Measurements from ENCODE around the gene CFAP57.

Gene CFAP57

DNA sequence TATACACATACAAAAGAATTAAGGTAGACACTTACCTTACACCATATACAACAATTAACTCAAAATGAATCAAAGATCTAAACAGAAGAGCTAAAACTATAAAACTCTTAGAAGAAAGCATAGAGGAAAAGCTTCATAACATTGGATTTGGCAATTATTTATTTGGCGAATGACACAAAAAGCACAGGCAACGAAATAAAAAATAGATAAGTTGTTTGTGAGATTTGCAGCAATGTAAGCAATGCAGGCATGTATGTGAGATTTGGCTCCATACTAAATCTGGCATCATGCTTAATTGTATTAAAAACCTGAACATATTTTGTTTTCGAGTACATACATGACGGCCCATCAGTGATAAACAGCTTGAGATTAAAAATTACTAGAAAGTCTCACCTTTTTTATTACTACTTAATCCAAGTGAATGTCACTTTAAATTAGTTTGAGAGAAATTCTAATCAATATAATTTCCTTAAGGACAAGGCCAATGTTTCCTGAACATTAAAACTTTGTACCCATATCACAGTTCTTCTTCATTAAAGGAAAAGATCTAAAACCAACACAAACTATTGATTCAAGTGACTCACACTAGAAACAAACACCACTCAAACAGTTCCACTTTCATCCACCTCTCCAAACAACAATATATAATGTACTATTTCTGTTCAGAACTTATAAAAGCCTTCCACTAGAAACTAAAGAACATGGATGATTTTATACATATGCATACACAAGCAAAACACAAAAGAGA, 74.5 kb downstream of the CFAP57 start:
- H3K4me1 ChIP-seq (ENCODE audit: control insufficient read depth, insufficient read depth, low read length), result no peaks in the 10 kb centered on the region
- H3K4me3 ChIP-seq (ENCODE audit: low read depth, low read length), result no peak overlapping the region
- H3K36me3 ChIP-seq (ENCODE audit: control insufficient read depth, insufficient read depth, low read length), result no peaks in the 10 kb centered on the region
- no peak overlapping the region for H3K9ac ChIP-seq (ENCODE audit: low read depth, low read length)
- H3K9me3 ChIP-seq (ENCODE audit: control insufficient read depth, insufficient read depth, low read length), result peaks cover 14% of the 10 kb centered on the region
- no peaks in the 10 kb centered on the region for H3K27me3 ChIP-seq (ENCODE audit: control insufficient read depth, insufficient read depth, low read length)

GRCh38 chr1:43247256-43247921, 75.3 kb downstream of the CFAP57 start:
- Histone ChIP-seq H3K9me3 (ENCODE audit: control insufficient read depth, insufficient read depth, low read length) (peaks cover 14% of the 10 kb centered on the region), H3K4me1 (ENCODE audit: control insufficient read depth, insufficient read depth, low read length) (no peaks in the 10 kb centered on the region), H3K4me3 (ENCODE audit: low read depth, low read length) (no peak overlapping the region), H3K27me3 (ENCODE audit: control insufficient read depth, insufficient read depth, low read length) (no peaks in the 10 kb centered on the region), H3K9ac (ENCODE audit: low read depth, low read length) (no peak overlapping the region), H3K36me3 (ENCODE audit: control insufficient read depth, insufficient read depth, low read length) (no peaks in the 10 kb centered on the region)

GRCh38 chr1:43250351-43250761, 78.2 kb downstream of the CFAP57 start:
- Histone ChIP-seq H3K4me1 (ENCODE audit: control insufficient read depth, insufficient read depth, low read length) (no peaks in the 10 kb centered on the region), H3K9ac (ENCODE audit: low read depth, low read length) (no peak overlapping the region), H3K9me3 (ENCODE audit: control insufficient read depth, insufficient read depth, low read length) (peaks cover 13% of the 10 kb centered on the region), H3K27me3 (ENCODE audit: control insufficient read depth, insufficient read depth, low read length) (peaks cover 2% of the 10 kb centered on the region), H3K4me3 (ENCODE audit: low read depth, low read length) (no peak overlapping the region), H3K36me3 (ENCODE audit: control insufficient read depth, insufficient read depth, low read length) (no peaks in the 10 kb centered on the region)

GRCh38 chr1:43251024-43251423, 78.9 kb downstream of the CFAP57 start:
- Histone ChIP-seq H3K4me3 (ENCODE audit: low read depth, low read length) (no peak overlapping the region), H3K27me3 (ENCODE audit: control insufficient read depth, insufficient read depth, low read length) (peaks cover 2% of the 10 kb centered on the region), H3K9me3 (ENCODE audit: control insufficient read depth, insufficient read depth, low read length) (peaks cover 9% of the 10 kb centered on the region), H3K36me3 (ENCODE audit: control insufficient read depth, insufficient read depth, low read length) (no peaks in the 10 kb centered on the region), H3K9ac (ENCODE audit: low read depth, low read length) (no peak overlapping the region), H3K4me1 (ENCODE audit: control insufficient read depth, insufficient read depth, low read length) (no peaks in the 10 kb centered on the region)

- Histone ChIP-seq H3K9me3 (ENCODE audit: control insufficient read depth, insufficient read depth, low read length) (peaks cover 5% of the 10 kb centered on the region), H3K9ac (ENCODE audit: low read depth, low read length) (no peak overlapping the region), H3K4me3 (ENCODE audit: low read depth, low read length) (no peak overlapping the region), H3K27me3 (ENCODE audit: control insufficient read depth, insufficient read depth, low read length) (peaks cover 2% of the 10 kb centered on the region), H3K36me3 (ENCODE audit: control insufficient read depth, insufficient read depth, low read length) (no peaks in the 10 kb centered on the region), H3K4me1 (ENCODE audit: control insufficient read depth, insufficient read depth, low read length) (no peaks in the 10 kb centered on the region)
These were observed 80.1 kb downstream of the CFAP57 start for GRCh38 chr1:43252225-43252624.

DNA sequence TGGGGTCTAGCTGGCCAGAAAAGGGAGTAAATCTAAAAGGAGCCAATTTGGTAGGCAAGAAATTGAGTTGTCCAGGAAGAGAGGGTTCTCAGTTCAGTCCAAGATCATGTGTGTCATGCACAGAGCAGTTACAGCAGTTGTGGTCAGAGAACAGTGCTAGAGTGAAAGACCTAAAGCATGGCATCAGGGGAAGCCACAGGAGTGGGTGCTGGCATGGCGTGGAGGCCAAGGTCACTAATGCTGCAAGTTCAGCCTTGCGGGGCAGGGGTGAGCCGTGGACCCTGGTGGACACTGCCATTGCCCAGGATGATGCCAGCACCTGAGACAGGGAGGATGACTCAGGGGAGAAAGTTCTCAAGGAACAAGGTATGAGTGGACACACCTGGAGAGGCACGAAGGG, 81.0 kb downstream of the CFAP57 start:
- H3K9me3 ChIP-seq (ENCODE audit: control insufficient read depth, insufficient read depth, low read length), result peaks cover 4% of the 10 kb centered on the region
- H3K27me3 ChIP-seq (ENCODE audit: control insufficient read depth, insufficient read depth, low read length), result peaks cover 2% of the 10 kb centered on the region
- no peak overlapping the region for H3K9ac ChIP-seq (ENCODE audit: low read depth, low read length)
- H3K4me3 ChIP-seq (ENCODE audit: low read depth, low read length), result no peak overlapping the region
- no peaks in the 10 kb centered on the region for H3K36me3 ChIP-seq (ENCODE audit: control insufficient read depth, insufficient read depth, low read length)
- no peaks in the 10 kb centered on the region for H3K4me1 ChIP-seq (ENCODE audit: control insufficient read depth, insufficient read depth, low read length)

DNA sequence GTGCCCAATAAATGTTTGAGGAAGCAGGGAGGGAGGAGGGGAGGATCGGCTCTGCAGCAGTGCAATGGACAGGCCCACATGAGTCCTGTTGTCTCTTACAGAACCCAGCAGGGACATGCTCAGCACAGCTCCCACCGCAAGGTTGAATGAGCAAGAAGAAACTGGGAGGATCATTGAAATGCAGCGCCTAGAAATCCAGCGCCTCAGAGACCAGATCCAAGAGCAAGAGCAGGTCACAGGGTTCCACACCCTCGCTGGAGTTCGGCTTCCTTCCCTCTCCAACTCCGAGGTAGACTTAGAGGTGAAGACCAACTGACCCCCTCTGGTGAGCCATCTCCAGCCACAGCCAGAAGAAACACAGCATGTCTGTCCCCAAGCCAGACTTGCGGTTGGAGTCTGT, 81.7 kb downstream of the CFAP57 start:
- Histone ChIP-seq H3K4me3 (ENCODE audit: low read depth, low read length) (no peak overlapping the region), H3K27me3 (ENCODE audit: control insufficient read depth, insufficient read depth, low read length) (peaks cover 2% of the 10 kb centered on the region), H3K9me3 (ENCODE audit: control insufficient read depth, insufficient read depth, low read length) (peaks cover 4% of the 10 kb centered on the region), H3K9ac (ENCODE audit: low read depth, low read length) (no peak overlapping the region), H3K4me1 (ENCODE audit: control insufficient read depth, insufficient read depth, low read length) (no peaks in the 10 kb centered on the region), H3K36me3 (ENCODE audit: control insufficient read depth, insufficient read depth, low read length) (no peaks in the 10 kb centered on the region)

DNA sequence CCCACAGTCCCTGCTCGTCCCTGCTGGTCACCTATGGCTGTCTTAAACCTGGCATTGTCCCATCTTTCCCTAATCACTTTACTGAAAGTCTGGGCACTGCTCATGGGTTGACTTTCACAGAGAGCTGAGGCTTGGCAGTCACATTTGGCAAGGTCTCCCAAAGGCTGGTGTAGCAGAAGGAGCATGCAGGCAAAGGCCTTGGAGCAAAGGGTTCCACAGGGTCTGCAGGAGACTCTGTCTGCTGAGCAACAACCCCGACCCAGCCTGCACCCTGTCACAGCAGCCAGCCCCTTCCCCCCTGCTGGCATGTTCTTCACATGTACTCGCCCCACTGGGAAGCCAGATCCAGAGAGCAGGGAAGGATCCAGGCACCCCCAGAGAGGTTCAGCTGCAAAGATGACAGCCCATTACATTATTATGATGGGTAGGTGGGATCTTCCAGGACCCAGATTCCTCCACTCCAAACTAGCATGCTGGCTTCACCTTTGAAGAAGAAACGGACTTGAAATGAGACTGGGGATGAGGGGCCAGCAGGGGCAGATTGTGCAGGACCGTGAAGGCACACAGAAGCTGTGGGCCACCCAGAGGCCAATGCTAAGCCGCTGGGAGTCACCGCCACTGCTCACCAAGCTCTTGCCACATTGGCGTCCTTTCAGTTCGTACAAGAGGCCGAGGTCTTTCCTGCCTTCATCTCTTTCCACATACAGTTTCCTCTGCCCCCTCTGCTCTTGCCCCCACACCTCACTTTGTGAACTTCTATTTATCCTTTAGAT, 83.5 kb downstream of the CFAP57 start:
- H3K9ac ChIP-seq (ENCODE audit: low read depth, low read length), result no peak overlapping the region
- H3K36me3 ChIP-seq (ENCODE audit: control insufficient read depth, insufficient read depth, low read length), result no peaks in the 10 kb centered on the region
- H3K9me3 ChIP-seq (ENCODE audit: control insufficient read depth, insufficient read depth, low read length), result no peaks in the 10 kb centered on the region
- H3K4me3 ChIP-seq (ENCODE audit: low read depth, low read length), result no peak overlapping the region
- H3K27me3 ChIP-seq (ENCODE audit: control insufficient read depth, insufficient read depth, low read length), result peaks cover 2% of the 10 kb centered on the region
- H3K4me1 ChIP-seq (ENCODE audit: control insufficient read depth, insufficient read depth, low read length), result no peaks in the 10 kb centered on the region

DNA sequence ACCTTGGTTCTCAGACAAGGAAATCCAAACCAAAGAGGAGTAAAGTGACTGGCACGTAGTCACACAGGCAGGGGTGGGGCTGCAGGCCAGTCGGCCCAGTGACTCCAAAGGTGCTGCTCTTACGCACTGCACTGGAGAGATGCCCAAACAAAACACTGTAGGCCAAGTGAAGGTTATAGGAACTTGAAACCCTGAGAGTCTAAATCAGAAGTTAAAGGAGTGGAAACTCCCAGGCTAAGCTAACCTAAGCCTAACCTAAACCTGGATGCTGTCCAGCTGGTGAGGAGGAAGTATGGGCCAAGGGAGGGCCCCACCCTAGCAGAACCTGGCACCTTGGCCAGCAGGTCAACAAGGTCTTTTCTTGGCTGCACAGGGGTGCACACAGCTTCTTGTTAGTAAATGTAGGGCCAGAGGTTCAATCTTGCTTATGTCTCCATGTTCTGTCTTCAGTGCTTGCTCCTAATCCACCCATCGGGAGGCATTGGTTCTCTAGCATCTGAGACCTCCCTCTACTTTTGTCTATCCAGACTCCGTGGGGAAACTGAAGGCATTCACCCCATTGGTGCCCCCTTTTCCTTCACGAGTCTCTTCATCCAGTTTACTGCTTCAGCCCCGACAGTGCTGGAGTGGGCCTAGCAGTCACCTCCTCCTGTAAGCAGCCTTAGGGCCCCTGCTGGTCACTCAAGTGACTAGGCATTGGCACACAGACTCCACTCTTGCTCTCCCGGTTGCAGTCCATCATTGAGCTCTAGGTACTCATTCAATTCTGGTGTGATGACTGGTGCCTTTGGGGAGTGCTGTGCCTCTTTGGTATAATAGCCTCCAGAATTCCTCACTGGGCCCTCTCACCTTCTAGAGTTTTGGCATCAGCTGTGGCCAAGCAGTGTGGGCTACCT, 84.8 kb downstream of the CFAP57 start:
- no peak overlapping the region for H3K9ac ChIP-seq (ENCODE audit: low read depth, low read length)
- no peak overlapping the region for H3K4me3 ChIP-seq (ENCODE audit: low read depth, low read length)
- no peaks in the 10 kb centered on the region for H3K36me3 ChIP-seq (ENCODE audit: control insufficient read depth, insufficient read depth, low read length)
- peaks cover 6% of the 10 kb centered on the region for H3K9me3 ChIP-seq (ENCODE audit: control insufficient read depth, insufficient read depth, low read length)
- no peaks in the 10 kb centered on the region for H3K4me1 ChIP-seq (ENCODE audit: control insufficient read depth, insufficient read depth, low read length)
- peaks cover 2% of the 10 kb centered on the region for H3K27me3 ChIP-seq (ENCODE audit: control insufficient read depth, insufficient read depth, low read length)

DNA sequence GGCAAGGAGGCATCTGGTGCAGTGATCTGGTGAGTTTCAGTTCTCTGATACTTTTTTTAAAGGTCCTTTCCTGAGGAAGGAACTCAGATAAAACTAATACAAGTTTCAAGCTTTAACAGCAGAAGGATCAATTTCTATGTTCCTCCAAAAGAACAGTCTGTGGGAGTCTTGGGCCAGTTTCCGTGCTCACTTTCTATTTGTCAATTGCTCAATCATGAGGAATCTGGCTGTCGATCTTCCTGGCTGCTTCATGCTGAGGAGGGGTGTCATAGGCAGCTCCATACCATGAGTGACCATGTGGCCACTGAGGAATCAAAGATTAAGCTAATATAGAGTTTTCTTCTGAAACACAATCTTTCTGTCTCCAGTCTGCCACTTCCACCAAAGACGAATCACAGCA, 86.2 kb downstream of the CFAP57 start:
- no peak overlapping the region for H3K9ac ChIP-seq (ENCODE audit: low read depth, low read length)
- no peak overlapping the region for H3K4me3 ChIP-seq (ENCODE audit: low read depth, low read length)
- peaks cover under 1% of the 10 kb centered on the region for H3K27me3 ChIP-seq (ENCODE audit: control insufficient read depth, insufficient read depth, low read length)
- no peaks in the 10 kb centered on the region for H3K4me1 ChIP-seq (ENCODE audit: control insufficient read depth, insufficient read depth, low read length)
- H3K9me3 ChIP-seq (ENCODE audit: control insufficient read depth, insufficient read depth, low read length), result peaks cover 11% of the 10 kb centered on the region
- no peaks in the 10 kb centered on the region for H3K36me3 ChIP-seq (ENCODE audit: control insufficient read depth, insufficient read depth, low read length)

DNA sequence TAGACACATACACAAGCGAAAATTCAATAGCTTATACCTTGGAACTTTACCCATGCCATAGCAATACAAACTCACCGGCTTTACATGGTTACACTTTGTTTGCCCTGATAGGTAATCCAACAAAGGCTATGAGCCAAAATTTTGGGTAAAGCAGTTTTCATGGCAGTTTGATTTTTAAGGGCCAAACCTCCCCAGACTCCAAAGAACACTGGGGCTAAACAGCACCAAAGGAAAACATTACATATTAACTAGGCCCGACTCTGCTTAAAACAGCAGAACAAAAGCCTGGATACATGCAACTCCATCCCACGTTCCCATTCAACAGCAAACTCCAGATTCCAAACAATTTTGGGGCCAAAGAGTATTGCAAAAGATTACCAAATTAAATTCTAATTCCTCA, 93.3 kb downstream of the CFAP57 start:
- Histone ChIP-seq H3K4me1 (ENCODE audit: control insufficient read depth, insufficient read depth, low read length) (peaks cover 6% of the 10 kb centered on the region), H3K9me3 (ENCODE audit: control insufficient read depth, insufficient read depth, low read length) (peaks cover 11% of the 10 kb centered on the region), H3K9ac (ENCODE audit: low read depth, low read length) (no peak overlapping the region), H3K36me3 (ENCODE audit: control insufficient read depth, insufficient read depth, low read length) (no peaks in the 10 kb centered on the region), H3K4me3 (ENCODE audit: low read depth, low read length) (no peak overlapping the region), H3K27me3 (ENCODE audit: control insufficient read depth, insufficient read depth, low read length) (no peaks in the 10 kb centered on the region)

Measured in iPS-15b (cell line).